HG02678 (cell line): ENCODE data around the gene ETNK2.
"Not testable (repeated sequence)": the region's sequence is repeated elsewhere in the genome, so short reads cannot be mapped to it uniquely, and the experiment has no call there.

Experiments used
- ATAC-seq: cut with Tn5 transposase; IDR thresholded peaks from one replicate; pipeline ENCODE4 v1.9.1; 2021; ENCODE audit warnings: mild to moderate bottlenecking, moderate library complexity; ENCODE audit not compliant: unreplicated experiment

The ETNK2 gene

GRCh38 chr1:204105131-204105515, 46.7 kb downstream of the ETNK2 start:
- ATAC-seq: no peak

- no peak for ATAC-seq
Measured at GRCh38 chr1:204104331-204105130, 47.3 kb downstream of the ETNK2 start.

GRCh38 chr1:204103431-204103741, 48.5 kb downstream of the ETNK2 start:
- ATAC-seq: no peak

- no peak for ATAC-seq
Measured at GRCh38 chr1:204102739-204103430, 49.0 kb downstream of the ETNK2 start.

GRCh38 chr1:204102029-204102611, 49.7 kb downstream of the ETNK2 start:
- no peak for ATAC-seq

- ATAC-seq: not testable (repeated sequence)
Measured at GRCh38 chr1:204099754-204100153, 52.1 kb downstream of the ETNK2 start.

GRCh38 chr1:204098683-204099082, 53.2 kb downstream of the ETNK2 start:
- ATAC-seq: no peak

- ATAC-seq: no peak
Measured at GRCh38 chr1:204096931-204097330, 54.9 kb downstream of the ETNK2 start.

- ATAC-seq: no peak
Measured at GRCh38 chr1:204094856-204095634, 56.8 kb downstream of the ETNK2 start.

- no peak for ATAC-seq
Measured at GRCh38 chr1:204094313-204094729, 57.5 kb downstream of the ETNK2 start.

GRCh38 chr1:204093781-204094180, 58.1 kb downstream of the ETNK2 start:
- no peak for ATAC-seq

- ATAC-seq: no peak
Measured at GRCh38 chr1:204093421-204093717, 58.5 kb downstream of the ETNK2 start.

GRCh38 chr1:204092632-204093420, 59.0 kb downstream of the ETNK2 start:
- ATAC-seq: no peak

- ATAC-seq: no peak
Measured at GRCh38 chr1:204091787-204092312, 60.0 kb downstream of the ETNK2 start.

- no peak for ATAC-seq
Measured at GRCh38 chr1:204091066-204091465, 60.8 kb downstream of the ETNK2 start.

- not testable (repeated sequence) for ATAC-seq
Measured at GRCh38 chr1:204090132-204090531, 61.7 kb downstream of the ETNK2 start.

- ATAC-seq: no peak
Measured at GRCh38 chr1:204089044-204089751, 62.6 kb downstream of the ETNK2 start.

- no peak for ATAC-seq
Measured at GRCh38 chr1:204088596-204088995, 63.2 kb downstream of the ETNK2 start.

GRCh38 chr1:204087893-204088528, 63.8 kb downstream of the ETNK2 start:
- ATAC-seq: no peak
